ENCODE results near the gene LYVE1.
"Not testable (repeated sequence)": the region's sequence is repeated elsewhere in the genome, so short reads cannot be mapped to it uniquely, and the experiment has no call there.

LYVE1 gene

DNA sequence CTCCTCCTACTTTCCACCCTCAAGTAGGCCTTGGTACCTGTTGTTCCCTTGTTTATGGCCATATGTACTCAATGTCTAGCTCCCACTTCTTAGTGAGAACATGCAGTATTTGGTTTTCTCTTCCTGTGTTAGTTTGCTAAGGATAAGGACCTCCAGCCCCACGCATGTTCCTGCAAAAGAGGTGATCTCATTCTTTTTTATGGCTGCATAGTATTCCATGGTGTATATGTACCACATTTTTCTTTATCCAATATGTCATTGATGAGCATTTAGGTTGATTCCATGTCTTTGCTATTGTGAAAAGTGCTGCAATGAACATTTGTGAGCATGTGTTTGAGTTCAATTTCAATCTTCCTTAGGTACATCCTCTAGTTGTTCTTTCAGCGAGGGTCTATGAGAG, 27.4 kb upstream of the LYVE1 start:
- not testable (repeated sequence) for H3K4me3 ChIP-seq (ENCODE audit: low read depth, low read length); DNase-seq (ENCODE audit: low read depth)

DNA sequence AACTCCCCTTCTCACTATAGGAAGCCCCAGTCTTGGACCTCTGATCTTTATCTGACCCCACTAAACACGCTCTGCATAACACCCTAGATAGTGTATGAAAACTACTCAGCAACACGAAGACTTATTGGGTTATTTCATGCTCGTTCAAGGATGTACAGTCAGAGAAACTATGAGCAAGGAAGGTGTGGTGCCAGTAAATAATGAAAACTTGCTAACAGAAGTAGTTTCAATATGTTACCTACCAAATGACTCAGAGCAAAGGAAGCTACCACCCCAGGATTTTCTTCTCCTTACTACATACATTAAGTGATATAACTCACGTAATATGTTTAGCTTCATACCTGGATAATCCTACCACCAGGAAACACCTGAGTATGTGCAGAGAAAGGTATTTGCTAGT, 25.9 kb upstream of the LYVE1 start:
- H3K4me3 ChIP-seq (ENCODE audit: low read depth, low read length): no peak overlapping the region
- no peak for DNase-seq (ENCODE audit: low read depth)

DNA sequence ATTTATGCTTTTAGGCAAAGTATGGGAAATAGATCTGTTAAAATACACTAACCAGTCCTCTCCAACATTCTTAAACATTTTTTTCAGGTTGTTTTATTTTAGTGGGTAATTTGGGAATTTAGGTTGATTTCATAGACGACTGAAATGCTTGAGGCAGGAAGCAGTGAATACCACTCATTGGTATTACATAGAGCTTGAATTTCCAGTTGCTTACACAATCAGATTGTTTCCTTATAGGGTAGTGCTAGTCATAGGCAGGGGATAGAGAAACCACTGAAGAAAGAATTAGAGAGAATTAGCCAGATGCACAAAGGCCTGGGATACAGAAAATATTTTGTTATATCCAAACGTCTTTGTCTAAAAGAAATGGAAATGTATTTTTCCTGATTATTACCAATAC, 23.9 kb upstream of the LYVE1 start:
- H3K4me3 ChIP-seq (ENCODE audit: low read depth, low read length): no peak overlapping the region

DNA sequence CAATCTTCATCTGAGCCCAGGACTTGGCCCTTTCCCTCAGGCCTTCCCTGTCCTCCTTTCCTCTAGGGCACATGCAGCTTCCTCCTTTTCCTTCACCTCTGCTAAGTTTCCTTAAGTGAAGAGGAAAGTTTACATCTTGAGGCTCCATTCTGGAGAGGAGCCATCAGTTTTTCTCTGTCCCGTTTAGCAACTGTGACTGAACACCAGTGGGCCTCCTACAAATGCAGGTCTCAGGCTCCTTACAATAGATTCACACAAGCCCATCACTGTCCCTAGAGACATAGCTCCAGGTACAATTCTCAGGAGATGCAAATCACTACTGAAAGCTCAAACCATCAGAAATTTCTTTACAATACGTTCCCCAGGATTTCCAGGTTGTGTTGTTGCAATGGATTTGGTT, 23.3 kb upstream of the LYVE1 start:
- DNase-seq (ENCODE audit: low read depth): no peak
- H3K4me3 ChIP-seq (ENCODE audit: low read depth, low read length): no peak overlapping the region

More for the DNA sequence above, 23.9 kb upstream of the LYVE1 start:
- peak; percentile 76 for DNase-seq (ENCODE audit: low read depth)

DNA sequence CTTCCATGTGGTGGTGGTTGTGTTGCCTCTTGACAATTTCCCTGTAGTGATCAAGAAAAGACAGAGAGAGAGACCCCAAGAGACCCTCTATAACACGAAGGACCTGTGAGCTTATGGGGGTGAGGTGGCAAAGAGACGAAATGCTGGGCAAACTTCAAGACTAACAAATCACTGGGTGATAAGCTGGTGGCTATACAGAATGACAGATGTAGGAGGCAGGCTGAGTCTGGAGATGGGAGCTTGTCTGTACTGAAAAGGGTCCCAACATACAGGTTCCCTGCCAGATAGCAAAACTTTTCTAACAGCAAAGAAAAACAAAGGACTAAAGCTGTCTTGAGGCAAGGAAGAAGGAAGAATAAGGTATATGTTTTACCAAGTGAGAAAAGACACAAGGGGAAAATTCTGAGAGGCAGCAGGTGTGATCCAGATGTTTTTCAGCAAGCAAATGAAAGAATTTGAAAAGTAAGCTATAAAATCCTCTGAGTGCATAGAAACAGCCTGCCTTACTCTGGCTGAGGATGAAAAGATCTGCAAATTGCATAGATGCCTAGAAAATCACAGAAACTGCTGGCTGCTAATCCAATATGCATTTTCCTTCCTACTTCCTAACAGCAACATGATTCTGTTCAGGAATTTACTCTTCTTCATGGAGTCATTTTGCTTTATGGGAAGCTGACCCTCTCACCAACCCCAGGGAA, 21.9 kb upstream of the LYVE1 start:
- DNase-seq (ENCODE audit: low read depth): no peak
- H3K4me3 ChIP-seq (ENCODE audit: low read depth, low read length): no peak overlapping the region

DNA sequence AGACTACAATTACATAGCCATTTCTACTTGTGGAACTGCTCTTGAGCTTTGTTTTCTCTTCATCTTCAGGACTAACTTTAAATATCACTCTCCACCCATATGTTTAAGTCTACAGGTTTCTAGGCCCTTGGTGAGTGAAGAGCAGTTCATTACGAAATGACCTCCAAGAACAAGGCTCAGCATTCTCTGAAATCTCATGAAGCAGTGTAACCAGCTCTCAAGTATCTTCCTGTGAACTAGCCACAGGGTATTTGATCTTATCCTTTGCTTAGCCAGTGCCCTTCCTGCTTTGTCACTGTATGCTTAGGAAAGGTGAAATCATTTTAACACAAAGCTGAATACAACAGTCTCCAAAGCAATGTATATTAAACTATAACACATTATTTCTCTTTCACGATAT, 20.4 kb upstream of the LYVE1 start:
- DNase-seq (ENCODE audit: low read depth): no peak

DNA sequence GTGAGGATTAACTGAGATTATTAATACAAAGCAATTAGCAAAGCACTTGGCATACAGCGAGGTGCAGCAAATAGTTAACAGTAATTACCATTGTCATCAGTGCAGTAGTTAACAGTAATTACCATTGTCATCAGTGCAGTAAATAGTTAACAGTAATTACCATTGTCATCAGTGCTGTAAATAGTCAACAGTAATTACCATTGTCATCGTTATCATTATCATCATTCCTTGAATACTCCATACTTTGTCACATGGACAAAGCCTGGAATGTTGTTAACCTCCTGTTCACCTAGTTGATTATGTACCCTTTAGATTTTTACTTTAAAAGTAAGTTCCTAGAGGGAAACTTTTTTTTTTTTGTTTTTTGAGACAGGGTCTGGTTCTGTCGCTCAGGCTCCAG, 19.5 kb upstream of the LYVE1 start:
- DNase-seq (ENCODE audit: low read depth): no peak
- H3K4me3 ChIP-seq (ENCODE audit: low read depth, low read length): no peak overlapping the region

More for the DNA sequence above, 20.4 kb upstream of the LYVE1 start:
- H3K4me3 ChIP-seq (ENCODE audit: low read depth, low read length): no peak overlapping the region

DNA sequence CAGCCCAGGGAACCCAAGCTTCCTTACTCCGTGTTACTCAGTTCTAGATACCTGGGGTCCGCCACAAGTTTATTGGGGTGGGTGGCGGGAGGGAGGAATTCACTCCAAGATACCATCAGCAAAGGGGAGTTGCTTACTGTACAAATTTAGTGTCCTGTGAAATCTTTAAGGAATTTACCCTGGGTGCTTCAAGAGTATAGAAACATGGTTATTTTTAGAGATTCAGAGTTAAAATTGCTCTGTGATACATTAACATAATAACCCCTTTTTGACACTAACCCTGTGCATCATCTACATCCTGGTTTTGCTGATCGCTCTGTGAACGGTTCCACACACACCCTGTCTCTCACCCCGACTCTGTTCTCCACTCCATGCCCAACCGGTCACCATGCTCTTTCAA, 18.9 kb upstream of the LYVE1 start:
- no peak overlapping the region for H3K4me3 ChIP-seq (ENCODE audit: low read depth, low read length)
- DNase-seq (ENCODE audit: low read depth): no peak

DNA sequence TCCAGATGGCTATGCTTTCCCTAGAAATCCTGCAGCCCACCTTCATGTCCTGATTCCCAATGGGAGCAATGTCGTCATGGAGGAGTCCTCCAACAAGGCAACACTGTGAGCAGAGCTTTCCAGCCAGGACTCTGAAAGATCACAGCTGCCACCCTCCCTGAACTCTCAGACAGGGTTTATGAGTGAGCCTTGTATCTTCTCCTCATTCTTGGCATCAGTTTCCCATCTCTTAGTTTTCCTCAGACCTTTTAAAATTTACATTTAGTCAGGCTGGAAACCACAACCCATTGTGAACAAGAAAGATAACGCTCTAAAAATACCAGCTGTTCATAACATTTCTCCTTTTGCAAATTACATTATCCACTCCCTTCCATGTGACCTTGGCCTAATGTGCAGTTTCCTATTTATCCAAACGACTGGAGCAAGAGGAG, 15.6 kb upstream of the LYVE1 start:
- no peak for DNase-seq (ENCODE audit: low read depth)
- no peak overlapping the region for H3K4me3 ChIP-seq (ENCODE audit: low read depth, low read length)

DNA sequence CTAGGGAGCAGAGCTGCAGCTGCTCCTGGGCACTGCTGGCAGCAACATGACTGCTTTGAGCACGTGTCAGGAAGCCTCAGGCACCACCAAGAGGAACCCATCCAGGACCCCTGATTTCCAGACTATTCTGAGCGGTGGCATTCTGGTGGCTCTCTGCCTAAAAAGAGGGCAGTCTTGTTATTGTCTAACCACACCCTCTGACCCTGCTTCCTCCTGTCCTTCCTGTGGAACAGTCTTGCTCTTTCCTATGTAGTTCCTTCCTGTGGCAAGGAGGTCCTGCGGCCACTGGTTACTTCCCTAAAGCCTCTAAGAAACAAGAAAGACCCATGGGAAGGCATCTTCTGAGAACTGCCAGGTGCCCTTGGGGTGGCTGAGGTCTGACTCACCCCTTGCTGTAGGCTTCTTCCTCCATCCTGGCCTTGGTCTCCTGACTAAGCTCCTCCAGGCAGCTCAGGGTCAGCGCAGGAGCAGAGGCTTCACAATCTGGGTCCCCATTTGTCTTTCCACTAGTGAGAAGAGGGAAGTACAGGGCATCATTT, 13.1 kb upstream of the LYVE1 start:
- H3K4me3 ChIP-seq (ENCODE audit: low read depth, low read length): no peak overlapping the region
- DNase-seq (ENCODE audit: low read depth): no peak

DNA sequence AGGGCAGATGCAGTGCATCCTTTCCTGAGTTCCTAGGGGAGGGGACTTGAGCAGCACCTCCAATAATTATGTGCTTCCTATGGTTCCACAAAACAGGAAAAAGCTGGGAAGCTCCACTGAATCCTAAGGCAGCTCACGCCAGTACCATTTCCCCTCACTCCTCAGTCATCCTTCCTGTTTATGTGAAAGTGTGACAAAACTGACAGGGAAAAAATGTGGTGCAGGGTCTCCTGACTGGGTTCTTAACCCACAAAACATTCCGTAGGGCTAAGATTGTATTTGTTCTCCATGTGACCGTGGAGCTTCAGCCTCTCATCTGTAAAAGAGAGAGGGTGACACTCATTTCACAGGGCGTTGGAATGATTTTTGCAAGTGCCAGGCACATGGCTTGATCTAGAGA, 12.2 kb upstream of the LYVE1 start:
- no peak for DNase-seq (ENCODE audit: low read depth)
- H3K4me3 ChIP-seq (ENCODE audit: low read depth, low read length): no peak overlapping the region

DNA sequence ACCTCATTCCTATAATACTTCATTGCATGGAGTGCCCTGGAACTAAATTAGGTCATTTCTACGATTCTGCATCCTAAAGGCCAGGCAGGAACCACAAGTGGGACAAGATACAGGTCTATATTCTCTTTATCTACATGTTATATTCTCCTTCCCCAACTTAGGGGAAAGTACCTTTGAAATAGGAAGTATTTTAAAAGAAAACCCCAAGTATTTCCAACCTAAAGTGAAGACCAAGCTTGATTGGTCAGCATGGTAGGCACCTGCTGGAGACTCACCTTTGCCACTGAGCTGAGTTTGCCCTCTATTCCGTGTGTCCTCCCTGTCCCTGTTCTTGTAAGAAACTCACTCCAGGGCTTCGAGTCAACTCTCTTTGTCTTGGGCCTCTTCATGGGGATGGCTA, 11.2 kb upstream of the LYVE1 start:
- H3K4me3 ChIP-seq (ENCODE audit: low read depth, low read length): no peak overlapping the region
- DNase-seq (ENCODE audit: low read depth): no peak

DNA sequence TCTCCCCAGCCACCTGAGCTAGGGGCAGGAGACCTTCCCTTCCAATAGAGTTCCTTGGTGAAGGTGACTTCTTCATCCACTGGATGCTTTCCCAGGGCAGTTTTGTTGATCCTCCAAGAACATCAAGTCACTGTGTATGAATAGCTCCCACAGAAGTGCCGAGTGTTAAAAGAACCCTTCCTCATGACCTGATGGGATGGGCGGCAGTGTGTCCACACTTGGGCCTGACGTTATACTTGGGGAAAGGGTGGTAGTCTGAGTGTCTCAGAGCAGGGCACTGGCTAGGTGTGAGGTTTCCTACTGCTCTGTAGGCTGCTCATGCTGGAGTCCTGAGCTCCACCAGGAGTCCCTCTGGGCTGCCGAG, 7.6 kb upstream of the LYVE1 start:
- no peak for DNase-seq (ENCODE audit: low read depth)
- H3K4me3 ChIP-seq (ENCODE audit: low read depth, low read length): no peak overlapping the region

DNA sequence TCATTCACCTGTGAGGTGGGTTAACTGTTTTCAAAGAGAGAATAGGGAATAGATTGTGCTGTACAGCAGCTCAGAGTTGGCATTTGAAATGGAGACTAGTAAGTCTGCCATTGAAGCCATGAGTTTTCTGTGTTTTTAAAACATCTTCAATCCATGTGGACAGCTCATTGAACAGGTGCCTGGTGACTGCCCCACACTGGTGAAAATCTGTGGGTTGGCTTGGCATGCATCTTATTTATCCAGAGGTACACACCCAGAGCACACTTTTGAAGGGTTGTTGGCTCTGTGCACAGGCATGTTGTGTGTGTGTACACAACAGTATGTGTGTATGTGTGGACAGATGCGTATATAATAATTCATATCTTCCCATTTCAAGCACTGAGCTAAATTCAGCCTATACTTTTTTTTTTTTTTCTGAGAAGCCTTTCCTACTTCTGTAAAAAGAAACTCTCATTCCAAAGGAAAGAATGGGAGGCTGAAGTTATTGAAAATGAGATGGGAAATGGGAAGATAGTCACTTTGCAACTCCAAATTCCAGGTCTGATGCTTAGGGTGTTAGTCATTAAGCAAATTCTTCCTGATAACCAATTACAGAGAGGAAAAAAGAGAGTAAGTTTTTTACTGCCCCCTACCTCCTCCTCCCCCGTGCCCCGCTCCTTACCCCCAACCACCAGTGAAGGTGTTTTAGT, 7.0 kb upstream of the LYVE1 start:
- no peak overlapping the region for H3K4me3 ChIP-seq (ENCODE audit: low read depth, low read length)

DNA sequence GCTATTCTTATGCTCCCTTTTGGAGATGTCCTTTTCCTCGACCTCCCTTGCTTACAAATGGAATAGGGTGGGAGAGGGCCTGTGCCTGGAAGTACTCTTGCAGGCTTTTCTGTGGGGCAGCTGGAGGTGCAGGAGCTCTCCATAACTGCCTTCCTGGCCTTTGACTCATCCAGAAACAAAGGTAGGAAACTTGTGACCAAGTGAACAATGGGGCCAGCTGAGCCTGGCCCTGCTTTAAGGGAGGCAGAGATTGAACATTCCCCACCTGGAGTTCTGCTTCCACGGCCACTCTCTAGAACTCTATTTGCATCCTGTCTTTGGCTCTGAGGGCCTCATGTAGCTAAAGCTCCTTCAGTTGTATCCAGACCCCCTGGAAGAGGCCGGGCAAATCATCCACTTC, 5.1 kb upstream of the LYVE1 start:
- no peak for DNase-seq (ENCODE audit: low read depth)

More for the DNA sequence above, 7.0 kb upstream of the LYVE1 start:
- DNase-seq (ENCODE audit: low read depth): no peak

DNA sequence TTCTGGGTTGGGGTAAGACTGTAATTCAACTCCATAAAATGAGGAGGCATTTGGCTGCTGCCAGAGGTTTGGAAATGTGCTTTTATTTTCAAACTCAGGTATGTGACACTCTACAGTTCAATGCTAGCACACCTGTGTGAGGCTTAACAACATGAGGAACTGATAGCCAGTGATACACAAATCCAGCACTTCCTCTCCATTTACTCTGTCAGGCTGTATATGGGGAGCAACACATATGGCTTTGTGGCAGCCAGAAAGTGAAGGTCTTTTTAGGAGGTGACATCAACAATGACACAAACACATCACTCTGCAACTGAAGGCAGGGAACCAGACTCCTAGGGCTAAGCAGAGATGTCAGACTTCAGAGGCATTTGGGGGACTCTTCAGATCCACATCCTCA, 4.6 kb upstream of the LYVE1 start:
- DNase-seq (ENCODE audit: low read depth): no peak
- H3K4me3 ChIP-seq (ENCODE audit: low read depth, low read length): no peak overlapping the region

More for the DNA sequence above, 5.1 kb upstream of the LYVE1 start:
- H3K4me3 ChIP-seq (ENCODE audit: low read depth, low read length): no peak overlapping the region

DNA sequence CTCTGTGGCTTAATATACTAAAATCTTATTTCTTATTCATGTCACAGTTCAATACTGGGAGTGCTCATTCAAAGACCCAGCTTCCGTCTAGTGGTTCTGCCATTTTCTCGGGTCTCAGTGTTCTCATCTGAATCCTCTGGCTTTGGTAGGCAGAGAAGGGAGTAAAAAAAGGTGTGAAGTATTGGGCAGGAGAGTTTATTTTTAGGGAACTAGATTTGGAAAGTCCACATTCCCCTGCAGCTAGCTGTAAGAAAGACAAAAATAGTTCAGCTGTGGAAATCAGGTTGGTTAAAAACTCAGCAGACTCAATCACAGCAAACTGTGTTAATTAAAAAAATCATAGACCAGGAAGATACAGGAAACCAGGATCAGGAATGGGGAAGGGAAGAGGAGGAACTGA, 4.1 kb upstream of the LYVE1 start:
- DNase-seq (ENCODE audit: low read depth): no peak
- H3K4me3 ChIP-seq (ENCODE audit: low read depth, low read length): no peak overlapping the region

DNA sequence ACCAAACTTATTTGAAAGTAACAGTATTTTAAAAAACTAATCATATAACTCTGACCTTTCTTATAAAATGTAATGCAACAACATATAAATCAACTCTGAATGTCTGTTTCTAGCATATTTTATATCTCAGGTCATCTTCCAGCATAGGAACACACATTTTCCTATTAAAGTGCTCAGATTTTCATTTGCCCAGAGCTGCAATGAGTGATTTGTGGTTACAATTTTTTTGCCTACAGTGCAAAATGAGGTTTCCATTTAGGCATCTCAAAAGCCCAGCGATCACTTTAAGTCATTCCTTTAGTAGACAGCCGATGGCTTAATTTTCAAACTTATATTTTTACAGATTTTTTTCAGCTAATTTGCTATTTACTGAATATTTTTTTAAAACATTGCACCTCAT, 1.0 kb downstream of the LYVE1 start:
- H3K4me3 ChIP-seq (ENCODE audit: low read depth, low read length): no peak overlapping the region

DNA sequence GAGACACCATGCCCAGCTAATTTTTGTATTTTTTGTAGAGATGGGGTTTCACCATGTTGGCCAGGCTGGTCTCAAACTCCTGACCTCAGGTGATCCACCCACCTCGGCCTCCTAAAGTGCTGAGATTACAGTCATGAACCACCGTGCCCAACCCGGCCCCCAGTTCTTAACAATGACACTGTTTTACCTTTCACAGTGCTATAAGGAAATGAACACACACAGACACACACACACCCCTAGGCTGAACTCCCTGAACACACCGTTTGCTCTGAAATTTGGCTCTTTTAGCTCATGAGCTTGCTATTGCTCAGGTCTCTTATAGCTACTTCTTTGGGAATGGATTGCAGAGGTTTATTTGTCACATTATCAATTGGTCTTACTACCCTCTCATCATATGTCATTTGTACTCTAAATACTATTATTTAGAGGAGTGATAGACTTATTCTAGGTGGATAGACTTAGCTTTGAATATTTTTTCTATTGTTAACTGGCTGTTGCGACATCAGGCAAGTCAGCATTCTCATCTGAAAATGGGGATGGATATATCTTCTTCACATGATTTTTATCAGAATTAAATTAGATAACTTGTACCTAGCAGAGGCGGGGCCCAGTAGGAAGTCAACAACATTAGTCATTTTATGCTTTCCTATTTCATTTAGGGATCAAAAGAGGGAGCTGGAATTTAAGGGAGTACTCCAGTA, 2.1 kb downstream of the LYVE1 start:
- no peak overlapping the region for H3K4me3 ChIP-seq (ENCODE audit: low read depth, low read length)
- no peak for DNase-seq (ENCODE audit: low read depth)

More for the DNA sequence above, 1.0 kb downstream of the LYVE1 start:
- no peak for DNase-seq (ENCODE audit: low read depth)

DNA sequence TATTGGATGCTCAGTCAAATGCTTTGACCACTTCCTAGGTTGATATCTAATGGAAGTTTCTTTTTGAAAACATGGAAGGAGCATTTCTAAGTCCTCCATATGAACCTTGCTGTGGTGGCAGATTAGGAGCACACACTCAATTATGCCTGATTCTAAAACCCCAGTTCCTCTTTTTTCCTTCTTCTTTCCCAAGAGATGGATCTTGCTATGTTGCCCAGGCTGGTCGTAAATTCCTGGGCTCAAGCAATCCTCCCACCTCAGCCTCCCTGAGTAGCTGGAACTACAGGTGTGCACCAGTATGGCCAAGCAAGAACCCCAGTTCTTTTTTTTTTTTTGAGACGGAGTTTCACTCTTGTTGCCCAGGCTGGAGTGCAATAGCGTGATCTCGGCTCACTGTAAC, 3.0 kb downstream of the LYVE1 start:
- no peak for DNase-seq (ENCODE audit: low read depth)

More for the DNA sequence above, 3.0 kb downstream of the LYVE1 start:
- no peak overlapping the region for H3K4me3 ChIP-seq (ENCODE audit: low read depth, low read length)
